Measurements from ENCODE around the gene GPATCH1. TPM values are rescaled to one million over a fixed set of nuclear protein-coding genes. Genes with fewer than 3 reads are reported as not detected.
A peak's percentile ranks its signal among the peaks of the same experiment; 100 is the strongest.

The GPATCH1 gene
- total and polyA plus RNA-seq, 9 of the 15 experiments (the other 6 are each of a cell fraction or from before 2014, with no cell fraction given) = 3.7 to 9.7 (median 7.7) TPM

GRCh38 chr19:33176670-33177416 is 95.9 kb downstream of the GPATCH1 start (continued):
- peak; percentile 99 for TF ChIP-seq ZBTB2 (IDR thresholded peaks at IDR 0.05)
- TF ChIP-seq HDAC6 (IDR thresholded peaks at IDR 0.05; ENCODE audit: low read depth, low read length) = peak; percentile 86; the same call in 1 of the 2 replicates
- peak; percentile 94 for TF ChIP-seq SP1 (CRISPR knock-in tag; IDR thresholded peaks at IDR 0.05)
- TF ChIP-seq ZNF143 (CRISPR knock-in tag; IDR thresholded peaks at IDR 0.05) = no peak
- TF ChIP-seq POLR3A (IDR thresholded peaks at IDR 0.05; ENCODE audit: borderline replicate concordance, extremely low read depth, insufficient read depth, insufficient read length) = peak; percentile 96
- TF ChIP-seq ZEB2 (IDR thresholded peaks at IDR 0.05) = no peak
- TF ChIP-seq ZNF583 (CRISPR knock-in tag; IDR thresholded peaks at IDR 0.05) = 0 out of 2 replicates have a peak, but pooled peaks have one; percentile 15
- TF ChIP-seq ZBTB5 (IDR thresholded peaks at IDR 0.05) = peak; percentile 82
- TF ChIP-seq U2AF1 (optimal IDR thresholded peaks at IDR 0.05; ENCODE audit: low read depth, low read length) = peak; percentile 79
- TF ChIP-seq AFF4 (CRISPR knock-in tag; IDR thresholded peaks at IDR 0.05) = 0 out of 2 replicates have a peak, but pooled peaks have one; percentile 70
- no peak for TF ChIP-seq TSHZ1 (CRISPR knock-in tag; IDR thresholded peaks at IDR 0.05)
- TF ChIP-seq ZNF764 (CRISPR knock-in tag; IDR thresholded peaks at IDR 0.05; ENCODE audit: low read depth) = no peak
- TF ChIP-seq CHD2 (IDR thresholded peaks at IDR 0.05; ENCODE audit: low read depth, low read length) = peak; percentile 57; the same call in 1 of the 2 replicates
- no peak for TF ChIP-seq ZNF655 (CRISPR knock-in tag; IDR thresholded peaks at IDR 0.05)
- TF ChIP-seq ETV1 (tag; conservative IDR thresholded peaks at IDR 0.05; ENCODE audit: low read depth) = peak; percentile 92

Data from K562 (cell line).